GF-D8 (cell line): Measurements from ENCODE around the gene HIRIP3.
"Not testable (repeated sequence)": the region's sequence is repeated elsewhere in the genome, so short reads cannot be mapped to it uniquely, and the experiment has no call there.

Experiments
- DNase-seq: peaks from one replicate; lab custom pipeline; 2025; lab: John Stamatoyannopoulos, UW

HIRIP3 gene

DNA sequence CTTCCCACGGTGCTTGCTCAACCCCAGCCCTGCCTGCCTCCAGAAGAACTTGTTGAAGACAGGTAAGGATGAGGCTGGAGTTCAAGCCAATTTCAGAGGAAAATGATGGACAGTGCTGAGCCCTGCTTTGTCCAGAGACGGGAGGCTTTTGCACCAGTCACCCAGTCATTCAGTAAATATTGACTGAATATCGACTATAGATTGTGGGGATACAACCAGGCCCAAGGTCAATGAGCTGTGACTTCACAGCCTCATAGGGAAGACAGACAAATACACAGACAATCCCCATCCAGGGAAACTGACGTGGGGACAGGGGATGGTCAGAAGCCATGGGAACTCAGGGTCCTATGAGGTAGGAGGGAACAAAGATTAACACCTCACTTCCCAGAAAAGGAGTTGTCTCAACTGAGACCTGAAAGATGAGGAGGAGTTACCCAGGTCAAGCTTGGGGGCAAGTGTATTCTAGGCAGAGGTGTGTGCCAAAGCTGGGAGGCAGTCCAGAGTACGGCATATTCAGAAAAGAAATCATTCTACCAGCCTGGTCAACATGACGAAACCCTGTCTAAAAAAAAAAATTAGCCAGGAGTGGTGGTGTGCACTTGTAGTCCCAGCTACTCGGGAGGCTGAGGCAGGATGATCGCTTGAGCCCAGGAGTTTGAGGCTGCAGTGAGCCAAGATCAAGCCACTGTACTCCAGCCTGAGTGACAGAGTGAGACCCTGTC, 21.3 kb upstream of the HIRIP3 start:
- no peak for DNase-seq

DNA sequence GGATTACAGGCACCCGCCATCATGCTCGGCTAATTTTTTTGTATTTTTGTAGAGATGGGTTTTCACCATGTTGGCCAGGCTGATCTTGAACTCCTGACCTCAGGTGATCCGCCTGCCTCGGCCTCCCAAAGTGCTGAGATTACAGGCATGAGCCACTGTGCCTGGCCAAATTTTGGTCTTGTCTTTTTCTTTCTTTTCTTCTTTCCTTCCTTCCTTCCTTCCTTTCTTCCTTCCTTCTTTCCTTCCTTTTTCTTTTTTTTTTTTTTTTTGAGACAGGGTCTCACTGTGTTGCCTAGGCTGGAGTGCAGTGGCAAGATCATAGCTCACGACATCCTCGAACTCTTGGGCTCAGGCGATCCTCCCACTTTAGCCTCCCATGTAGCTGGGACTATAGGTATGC, 20.0 kb upstream of the HIRIP3 start:
- not testable (repeated sequence) for DNase-seq

DNA sequence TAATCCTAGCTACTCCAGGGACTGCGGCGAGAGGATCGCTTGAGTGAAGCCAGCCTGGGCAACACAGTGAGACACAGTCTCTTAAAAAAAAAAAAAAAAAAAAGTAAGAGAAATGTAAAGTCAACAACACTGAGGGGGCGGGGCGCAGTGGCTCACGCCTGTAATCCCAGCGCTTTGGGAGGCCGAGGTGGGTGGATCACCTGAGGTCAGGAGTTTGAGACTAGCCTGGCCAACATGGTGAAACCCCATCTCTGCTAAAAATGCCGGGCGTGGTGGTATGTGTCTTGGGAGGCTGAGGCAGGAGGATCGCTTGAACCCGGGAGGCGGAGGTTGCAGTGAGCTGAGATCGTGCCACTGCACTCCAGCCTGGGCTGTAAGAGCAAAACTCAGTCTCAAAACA, 17.2 kb upstream of the HIRIP3 start:
- DNase-seq = not testable (repeated sequence)

DNA sequence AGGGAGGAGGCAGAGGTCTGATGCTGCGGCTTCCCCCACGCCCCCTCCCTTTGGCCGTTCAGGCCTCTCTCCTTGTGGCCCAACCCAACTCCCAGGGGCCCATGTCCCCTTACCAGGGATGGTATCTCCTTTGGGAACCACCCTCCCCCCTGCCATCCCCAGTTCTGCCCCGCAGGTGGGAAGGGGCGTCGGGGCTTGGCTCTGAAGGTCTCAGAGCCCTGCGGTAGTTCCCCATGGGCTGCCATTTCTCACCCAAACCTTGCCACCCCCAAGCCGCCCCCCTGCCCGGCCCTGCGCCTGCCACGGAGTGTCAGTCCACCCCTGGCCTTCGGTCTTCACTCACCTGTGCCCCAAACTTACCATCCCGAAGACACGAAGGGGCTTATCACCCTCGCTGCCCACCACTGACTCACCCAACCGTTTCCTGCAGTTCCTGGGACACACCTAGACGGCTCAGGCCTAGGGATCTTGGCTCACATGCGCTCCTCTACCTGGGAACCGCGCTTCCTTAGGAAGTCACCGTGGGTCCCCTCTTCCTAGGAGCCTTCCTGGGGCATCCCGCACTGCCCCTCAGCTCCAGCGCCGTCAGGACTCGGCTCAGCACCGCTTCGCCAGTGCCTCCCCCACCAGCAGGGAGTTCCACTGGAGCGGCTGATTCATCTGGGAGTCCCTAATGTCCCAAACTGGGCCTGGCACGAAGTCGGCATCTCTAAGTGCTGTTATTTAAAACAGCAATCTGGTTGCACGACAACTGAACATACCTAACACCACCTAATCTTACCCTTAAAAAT, 16.5 kb upstream of the HIRIP3 start:
- DNase-seq = no peak

DNA sequence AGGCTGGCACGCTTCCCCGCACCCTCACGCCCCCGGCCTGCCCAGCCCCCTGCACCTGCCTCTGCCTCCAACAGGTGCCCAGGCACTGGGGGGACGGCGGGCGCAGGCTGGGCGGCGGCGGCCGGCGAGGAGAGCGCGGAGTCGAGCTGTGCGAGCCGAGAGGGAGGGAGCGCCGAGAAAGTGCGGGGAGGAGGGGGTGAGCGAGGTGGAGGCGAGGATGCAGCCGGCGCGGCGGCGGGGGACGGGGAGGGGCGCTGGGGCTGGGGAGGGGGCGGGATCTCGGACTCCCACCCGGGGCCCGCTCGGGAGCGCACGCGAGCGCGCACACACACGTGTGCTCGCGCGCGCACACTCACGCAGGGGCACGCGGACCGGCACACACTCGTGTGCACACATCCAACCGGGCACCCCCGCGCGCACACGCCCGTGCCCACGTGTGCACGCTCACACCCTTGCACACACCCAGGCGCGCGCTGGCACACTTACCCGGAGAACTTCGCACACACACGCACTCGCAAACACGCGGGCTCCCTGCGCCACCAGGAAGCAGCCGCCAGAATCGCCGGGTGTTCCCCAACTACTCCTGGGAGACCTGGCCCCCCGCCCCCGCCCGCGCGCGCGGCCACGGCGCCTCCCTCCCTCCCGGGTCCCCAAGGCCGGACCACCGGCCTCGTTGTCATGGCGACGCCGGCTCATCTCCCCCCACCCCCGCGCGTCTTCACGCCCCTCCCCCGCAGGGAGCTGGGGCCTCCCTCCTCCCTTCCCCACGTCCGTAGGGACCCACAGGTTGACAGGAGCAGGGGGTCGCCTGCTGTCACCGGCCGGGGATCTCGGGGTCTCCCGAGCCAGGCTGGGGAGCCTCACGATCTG, 15.7 kb upstream of the HIRIP3 start, which contains the start of gene DOC2A:
TSS of gene DOC2A (minus strand) at position 184 of the 870 bp plus-strand sequence. CDS start 805 bp downstream, outside the sequence.
- DNase-seq = no peak

DNA sequence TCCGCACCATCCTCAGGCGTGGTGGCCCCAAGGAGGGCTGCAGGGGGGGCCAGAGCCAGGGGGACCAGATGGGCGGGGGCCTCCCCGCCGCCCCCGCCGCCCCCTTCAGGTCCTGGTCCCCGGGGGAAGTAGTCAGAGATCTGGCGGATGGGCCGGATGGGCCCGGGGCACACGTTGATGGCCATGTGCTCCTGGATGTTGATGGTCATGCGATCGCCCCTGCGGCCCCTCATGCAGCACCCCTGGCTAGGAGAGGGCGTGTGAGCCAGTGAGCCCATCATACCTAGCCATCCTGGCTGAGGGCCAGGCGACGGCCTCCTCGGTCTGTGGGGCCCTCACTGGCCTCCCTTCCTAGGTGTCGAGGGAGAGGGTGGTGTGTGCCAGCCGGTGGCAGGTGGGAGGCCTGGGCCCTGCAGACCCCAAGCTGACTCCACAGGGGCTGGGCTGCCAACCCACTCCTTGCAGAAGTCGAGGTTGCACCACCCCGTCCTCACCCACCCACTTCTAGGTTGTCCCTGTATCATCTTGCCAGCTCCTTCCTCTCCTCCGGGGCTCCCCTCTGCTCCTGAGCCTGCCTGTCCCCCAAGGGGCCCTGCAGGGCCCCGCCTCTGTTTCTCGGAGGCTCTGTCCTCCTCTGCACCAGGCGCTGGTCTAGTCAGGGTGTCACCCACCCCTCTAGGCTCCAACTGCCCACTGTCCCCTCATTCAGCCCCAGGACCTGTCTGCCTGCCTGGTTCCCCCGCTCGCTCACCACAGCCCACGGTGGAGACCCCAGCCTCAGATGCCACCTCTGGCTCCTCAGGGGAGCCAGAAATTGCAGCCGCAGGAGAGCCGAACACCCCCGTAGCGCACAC, 14.8 kb upstream of the HIRIP3 start:
- DNase-seq = no peak

DNA sequence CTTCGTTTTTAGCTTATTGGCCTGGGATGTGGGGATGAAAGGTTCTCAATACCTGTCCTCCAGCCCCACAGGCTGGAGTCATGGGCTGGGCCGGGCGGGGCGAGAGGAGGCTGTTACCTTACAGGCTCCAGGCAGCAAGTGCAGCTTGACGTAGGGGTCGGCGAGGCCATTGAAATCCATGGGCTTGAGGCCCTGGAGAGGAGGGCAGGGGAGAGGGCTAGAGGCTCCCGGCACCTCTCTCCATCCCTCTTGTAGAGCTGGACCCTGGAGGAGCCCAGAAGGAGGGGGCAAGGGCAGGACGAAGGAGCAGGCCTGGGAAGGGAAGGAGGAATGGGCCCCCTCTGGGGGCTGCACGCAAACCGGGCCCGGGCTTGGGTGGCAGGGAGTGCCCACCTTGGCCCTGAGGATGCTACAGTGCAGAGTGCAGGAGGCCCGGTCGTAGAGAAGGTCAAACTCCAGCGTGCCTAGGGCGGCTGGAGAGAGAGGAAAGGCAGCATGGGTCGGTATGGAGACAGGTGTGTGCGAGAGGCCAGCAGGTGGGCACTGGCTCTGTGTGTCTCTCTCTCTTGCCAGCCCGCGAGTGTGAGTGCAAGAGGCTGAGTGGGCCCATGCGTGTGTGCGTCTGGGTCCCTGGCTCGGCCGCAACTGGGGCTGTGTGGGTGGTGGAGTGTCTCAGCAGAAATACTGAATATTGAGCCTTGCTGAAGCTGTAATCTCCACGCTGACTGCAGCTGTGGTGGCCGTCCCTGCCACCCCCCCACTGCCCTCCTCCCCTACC, 13.9 kb upstream of the HIRIP3 start:
- no peak for DNase-seq

DNA sequence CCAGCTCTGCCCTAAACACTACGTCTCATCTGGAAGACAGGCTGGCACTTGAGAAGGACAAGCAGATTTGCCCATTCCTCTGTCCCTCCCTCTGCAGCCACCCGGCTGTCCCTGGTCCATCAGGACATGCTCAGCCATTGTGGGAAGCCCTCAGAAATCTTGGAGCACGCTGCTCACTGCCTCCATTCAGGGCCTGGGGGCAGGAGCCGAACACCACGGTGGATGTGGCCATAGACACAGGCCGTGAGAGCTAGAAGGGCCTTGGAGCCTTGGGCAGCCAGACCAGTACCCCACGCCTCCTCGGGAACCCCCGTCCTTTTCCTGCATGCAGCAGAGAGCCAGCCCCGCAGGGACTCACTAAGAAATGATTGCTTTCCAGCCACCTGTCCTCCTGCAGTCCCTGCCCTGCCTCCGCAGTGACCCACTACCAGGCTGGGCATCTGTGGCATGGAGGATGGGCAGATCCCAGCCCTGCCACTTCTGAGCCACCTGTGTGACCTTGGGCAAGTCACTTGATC, 12.0 kb upstream of the HIRIP3 start:
- no peak for DNase-seq

DNA sequence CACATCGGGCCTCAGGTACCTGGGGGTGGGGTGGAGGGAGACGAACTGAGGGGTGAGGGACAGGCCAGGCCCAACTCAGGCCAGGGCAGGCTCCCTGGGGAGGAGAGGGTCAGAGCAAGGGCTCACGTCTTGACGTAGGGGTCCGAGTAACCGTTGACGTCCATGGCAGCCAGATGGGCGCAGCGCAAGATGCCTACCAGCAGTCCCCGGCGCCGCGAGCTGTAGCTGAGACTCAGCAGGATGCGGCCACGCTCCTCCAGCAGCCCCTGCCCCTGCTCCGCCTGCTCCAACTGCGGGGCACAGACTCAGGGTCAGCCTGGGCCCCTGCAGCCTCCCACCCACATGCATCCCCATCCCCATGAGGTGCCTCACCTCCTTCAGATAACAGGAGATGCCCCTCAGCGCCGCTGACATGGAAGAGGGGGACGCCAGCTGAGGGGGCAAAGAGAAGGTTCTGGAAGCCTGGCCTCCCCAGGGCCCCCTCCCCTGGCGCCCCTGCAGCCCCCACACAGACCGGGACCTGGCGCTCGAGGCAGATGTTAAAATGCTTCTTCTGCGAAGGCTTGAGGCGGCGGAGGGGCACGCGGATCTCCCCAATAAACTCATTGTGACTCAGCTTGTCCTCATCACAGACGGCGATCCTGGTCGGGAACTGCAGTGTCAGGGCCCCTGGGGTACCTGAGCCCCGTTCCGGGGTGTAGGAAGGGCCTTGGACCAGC, 11.4 kb upstream of the HIRIP3 start:
- DNase-seq = no peak

DNA sequence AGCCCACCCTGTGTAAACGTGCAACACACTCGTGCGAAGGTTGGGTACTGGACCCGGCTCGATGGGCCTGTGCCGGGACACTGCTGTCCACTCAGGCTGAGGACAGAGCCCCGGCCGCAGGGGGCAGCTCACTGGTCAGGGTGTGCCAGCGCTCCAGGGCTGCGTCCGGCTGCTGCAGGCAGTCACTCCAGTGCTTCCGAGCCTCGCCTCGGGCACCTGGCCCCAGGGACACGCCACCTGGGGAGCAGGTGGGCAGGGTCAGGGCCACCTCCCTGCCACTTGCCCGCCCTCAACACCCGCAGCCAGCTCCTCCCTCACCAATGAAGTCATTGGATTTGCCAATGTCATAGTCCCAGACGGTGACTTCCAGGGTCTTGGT, 10.7 kb upstream of the HIRIP3 start:
- DNase-seq = no peak

DNA sequence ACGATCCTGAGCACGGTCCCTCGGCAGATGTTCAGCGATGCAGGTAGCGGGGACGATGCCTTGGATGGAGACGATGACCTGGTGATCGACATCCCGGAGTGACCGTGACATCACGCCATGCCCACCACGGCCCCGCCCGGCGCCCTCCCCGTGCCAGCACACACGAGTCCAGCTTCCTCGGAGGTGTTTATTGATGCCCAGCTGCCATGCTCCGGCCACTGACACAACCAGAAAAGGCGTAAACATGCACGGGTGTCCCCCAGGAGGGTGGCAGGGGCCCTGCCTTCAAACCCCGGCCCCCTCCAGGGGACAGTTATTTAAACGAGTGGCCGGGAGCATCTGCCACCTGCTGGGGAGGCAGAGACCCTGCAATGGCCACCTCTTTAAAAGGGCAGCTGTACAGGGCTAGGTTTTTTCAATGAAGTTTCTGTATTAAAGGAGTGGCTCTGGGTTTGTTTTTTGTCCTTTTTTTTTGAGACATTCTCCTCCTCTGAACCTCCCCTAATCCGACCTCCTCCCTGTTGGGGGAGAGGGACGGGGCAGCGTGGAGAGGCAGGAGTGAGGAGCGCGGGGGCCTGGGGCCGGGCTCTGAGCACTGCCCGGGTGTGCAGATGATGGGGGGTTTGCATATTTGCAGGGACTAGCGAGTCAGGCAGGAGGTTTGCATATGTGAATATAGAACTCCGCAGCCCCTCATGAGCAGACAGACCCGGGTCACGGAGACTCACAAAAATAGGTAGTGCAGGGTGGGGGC, 10.1 kb upstream of the HIRIP3 start:
- no peak for DNase-seq

DNA sequence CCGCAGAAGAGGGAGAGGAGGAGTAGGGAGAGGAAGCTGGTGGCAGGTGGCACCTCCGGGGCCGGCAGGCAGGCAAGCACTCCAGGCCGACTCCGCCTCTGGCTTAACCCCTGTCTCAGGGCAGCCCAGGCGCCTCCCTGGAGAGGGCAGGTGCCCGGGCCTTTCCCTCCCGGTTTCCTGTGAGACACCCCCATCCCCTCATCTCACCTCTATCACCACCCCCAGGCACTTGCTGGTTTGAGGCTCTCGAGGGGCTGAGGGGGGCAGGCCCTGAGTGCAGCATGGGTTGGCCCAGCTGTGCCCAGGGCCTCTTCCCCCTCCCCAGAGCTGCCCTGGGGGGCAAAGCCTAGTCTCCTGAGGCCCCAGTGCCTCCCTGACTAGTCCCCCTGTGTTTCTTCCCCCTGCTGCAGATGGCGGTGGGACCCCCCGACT, 9.4 kb upstream of the HIRIP3 start:
- DNase-seq = no peak

DNA sequence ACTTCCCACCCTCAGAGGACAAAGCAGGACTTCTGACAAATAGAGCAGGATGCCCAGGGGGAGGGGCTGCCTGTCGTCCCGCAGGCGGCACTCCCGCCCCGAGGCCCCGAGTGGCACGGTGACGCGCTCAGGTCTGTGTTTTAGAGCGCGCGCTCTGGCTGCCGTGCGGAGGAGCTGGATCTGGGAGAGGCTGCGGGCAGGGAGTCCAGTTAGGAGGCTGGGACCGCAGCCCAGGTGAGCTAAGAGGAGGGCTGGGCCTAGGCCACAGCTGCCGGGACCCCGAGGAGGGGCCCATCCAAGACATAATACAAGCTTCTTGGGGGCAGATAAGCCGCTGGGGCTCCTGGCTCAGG, 9.0 kb upstream of the HIRIP3 start:
- DNase-seq = no peak

DNA sequence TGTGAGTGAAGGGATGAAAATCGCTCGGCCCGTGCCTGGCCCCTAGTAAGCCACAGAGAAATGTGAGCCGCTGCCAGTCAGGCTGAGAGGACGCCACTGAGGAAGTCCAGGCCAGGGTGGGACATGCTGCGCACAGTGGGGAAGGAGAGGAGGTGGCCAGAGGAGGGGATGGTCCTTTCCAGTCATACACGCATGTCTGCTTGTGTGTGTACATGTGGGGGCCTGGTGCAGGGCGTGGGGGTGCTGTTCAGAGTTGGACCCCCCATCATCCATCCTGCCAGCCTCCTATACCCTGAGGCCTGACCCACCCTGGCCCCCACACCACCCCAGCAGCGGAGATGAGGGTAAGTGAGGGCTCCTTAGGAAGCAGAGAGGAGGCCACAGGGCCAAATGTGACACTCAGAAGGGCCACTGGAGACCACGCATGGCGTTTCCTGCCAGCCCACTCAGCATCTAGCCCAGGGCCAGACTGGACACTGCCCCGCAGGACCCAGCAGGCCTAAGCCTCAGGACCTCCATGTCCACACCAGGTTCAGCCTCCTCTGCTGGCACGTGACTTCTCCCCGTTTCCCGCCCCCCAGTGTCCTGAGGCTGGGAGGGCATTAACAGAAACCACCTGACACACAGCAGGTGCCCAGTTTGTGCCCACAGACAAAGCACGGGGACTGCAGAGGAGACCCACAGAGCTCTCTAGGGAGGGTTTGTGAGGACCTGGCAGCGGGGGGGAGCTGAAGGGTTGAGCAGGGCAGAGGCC, 8.4 kb upstream of the HIRIP3 start:
- no peak for DNase-seq

DNA sequence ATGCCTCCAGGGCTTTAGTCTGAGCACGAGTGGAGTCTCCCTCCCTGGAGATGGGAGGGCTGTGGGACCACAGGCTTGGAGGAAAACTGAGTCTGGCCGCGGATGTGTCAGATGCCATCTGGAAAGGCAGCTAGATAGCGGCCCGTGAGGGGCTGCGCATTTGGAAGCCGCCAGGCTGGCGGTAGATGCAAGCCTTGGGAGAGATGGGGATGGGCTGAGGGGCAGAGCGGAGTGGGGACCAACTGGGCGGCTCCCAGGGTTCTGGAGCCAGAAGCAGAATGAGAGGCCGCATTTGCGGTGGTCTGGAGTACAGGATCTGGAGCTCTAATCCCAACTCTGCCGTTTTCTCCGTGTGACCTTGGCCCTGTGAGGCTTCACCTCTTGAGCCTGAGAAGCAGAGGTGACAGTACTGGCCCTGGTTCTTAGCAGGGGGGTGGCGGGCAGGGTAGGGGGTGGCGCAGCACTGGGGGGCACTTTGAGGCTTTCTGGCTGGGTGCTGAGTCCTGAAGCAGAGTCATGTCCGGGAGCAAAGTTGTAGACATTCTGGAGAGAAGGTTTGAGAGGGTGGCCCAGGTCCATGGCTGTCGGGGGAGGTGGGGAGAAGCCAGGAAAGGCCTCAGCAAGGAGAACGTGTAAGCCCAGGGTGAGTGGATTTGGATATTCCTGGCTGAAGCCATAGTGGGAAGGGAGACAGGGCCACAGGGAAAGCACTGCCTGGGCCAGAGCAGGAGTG, 7.4 kb upstream of the HIRIP3 start:
- DNase-seq = no peak

DNA sequence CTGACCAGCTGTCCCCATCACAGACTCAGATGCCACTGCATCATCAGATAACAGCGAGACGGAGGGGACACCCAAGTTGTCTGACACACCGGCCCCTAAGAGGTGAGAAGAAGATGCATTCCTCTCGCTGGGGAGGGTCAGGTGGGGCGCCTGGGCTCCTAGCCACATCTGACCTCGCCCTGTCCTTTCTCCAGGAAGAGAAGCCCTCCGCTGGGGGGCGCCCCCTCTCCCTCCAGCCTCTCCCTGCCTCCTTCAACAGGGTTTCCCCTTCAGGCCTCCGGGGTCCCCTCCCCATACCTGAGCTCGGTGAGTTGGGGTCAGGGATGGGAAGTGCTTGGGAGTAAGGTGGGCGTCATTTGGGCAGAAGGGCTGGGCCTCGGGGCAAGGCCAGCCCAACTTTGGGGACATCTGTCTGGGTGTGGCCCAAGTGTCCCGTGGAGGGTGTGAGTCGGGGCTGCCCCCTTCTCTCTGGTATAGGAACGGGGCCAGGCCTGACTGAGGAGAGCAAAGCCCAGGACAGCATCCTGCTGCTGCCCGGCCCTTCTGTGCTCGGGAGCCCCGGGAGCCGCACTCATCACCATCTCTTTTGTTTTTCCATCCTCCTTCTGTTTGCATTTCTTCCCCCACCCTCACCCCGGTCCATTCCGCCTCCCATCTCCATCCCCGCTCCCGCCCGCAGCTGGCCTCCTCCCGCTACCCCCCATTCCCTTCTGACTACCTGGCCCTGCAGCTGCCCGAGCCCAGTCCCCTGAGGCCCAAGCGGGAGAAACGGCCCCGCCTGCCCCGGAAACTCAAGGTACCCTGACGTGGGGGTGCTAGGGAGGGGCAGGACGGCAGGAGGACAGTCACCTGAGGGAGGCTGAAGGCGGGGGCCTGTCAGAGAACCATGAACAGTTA, 5.6 kb upstream of the HIRIP3 start:
- DNase-seq = no peak

DNA sequence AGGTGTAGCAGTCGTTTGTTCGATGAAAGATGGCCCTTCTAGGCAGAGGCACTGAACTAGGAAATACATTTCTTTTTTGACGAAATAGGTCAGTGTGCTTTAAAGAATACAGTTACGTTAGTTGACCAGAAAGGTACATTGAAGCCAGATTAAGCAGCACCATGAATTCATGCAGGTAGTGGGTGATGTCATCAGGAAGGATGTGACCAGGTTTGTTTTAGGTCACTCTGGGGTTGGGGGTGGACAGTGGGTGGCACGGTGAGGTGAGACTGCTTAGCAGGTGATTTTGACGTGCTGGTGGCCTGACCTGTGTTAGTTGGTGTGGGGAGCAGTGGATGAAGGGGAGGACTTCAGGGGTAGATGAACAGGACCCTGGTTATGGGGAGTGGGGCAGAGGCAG, 4.2 kb upstream of the HIRIP3 start:
- no peak for DNase-seq
